H1 (cell line): ENCODE results near the gene LRP1. TPM values are rescaled to one million over a fixed set of nuclear protein-coding genes. Genes with fewer than 3 reads are reported as not detected.

Experiments used
- CTCF ChIP-seq, 3 experiments: IDR thresholded peaks; 1 replicate in 2 of 3; 2 replicates in 1 of 3; pipeline versions ENCODE4 v1.5.1 to v1.6.1; 2011; ENCODE audit warnings: low read length in 3 of 3, mild to moderate bottlenecking in 3 of 3, inconsistent platforms in 2 of 3, low read depth in 1 of 3, moderate library complexity in 1 of 3; ENCODE audit not compliant: insufficient read depth in 1 of 3; ENCODE audit errors: control extremely low read depth in 1 of 3
- E2F6 ChIP-seq: IDR thresholded peaks from 2 replicates; pipeline ENCODE4 v1.6.1; 2012; ENCODE audit warnings: inconsistent platforms
- GTF2F1 ChIP-seq: IDR thresholded peaks from 2 replicates; pipeline ENCODE4 v1.6.1; 2012; ENCODE audit warnings: low read depth, low read length, improper control_type of control experiment, borderline replicate concordance
- HDAC2 ChIP-seq, 2 experiments: fragments of 300-600 bp in 1 of 2; sonication (generic) in 1 of 2; IDR thresholded peaks; 2 replicates each; pipeline ENCODE4 v1.6.1; 2011 to 2012; ENCODE audit warnings: low read depth in 2 of 2, low read length in 2 of 2, mild to moderate bottlenecking in 2 of 2, moderate library complexity in 2 of 2, borderline replicate concordance in 1 of 2, inconsistent platforms in 1 of 2
- NANOG ChIP-seq: IDR thresholded peaks from 2 replicates; pipeline ENCODE4 v1.6.1; 2011; ENCODE audit warnings: low read length, low read depth, mild to moderate bottlenecking, inconsistent platforms; ENCODE audit not compliant: insufficient read depth, poor library complexity, severe bottlenecking
- POLR2AphosphoS5 ChIP-seq: IDR thresholded peaks from 2 replicates; pipeline ENCODE4 v1.6.1; 2011; ENCODE audit warnings: low read depth, low read length
- SIN3A ChIP-seq, 2 experiments: IDR thresholded peaks in 1 of 2; conservative IDR thresholded peaks in 1 of 2; 2 replicates each; pipeline ENCODE4 v1.6.1; 2011 to 2012; ENCODE audit warnings: low read length in 2 of 2, improper control_type of control experiment in 1 of 2, low read depth in 1 of 2, mild to moderate bottlenecking in 1 of 2
- polyA plus RNA-seq, 7 experiments: library from polyadenylated mRNA; depleted of rRNA in 3 of 7; stranded (reverse) in 5 of 7; unstranded in 2 of 7; fragments of >200 nt in 5 of 7; fragments of 200-250 nt in 2 of 7; gene quantifications; 1 replicate in 5 of 7; 2 replicates in 1 of 7; 4 replicates in 1 of 7; pipeline versions ENCODE4 v1.2.1 to v1.2.3, GENCODE V29; 2011 to 2013; ENCODE audit warnings: missing spikeins in 2 of 7, mixed read lengths in 2 of 7
- total RNA-seq: library from RNA; stranded (reverse); fragmentation: NEBNext Ultra II Directional; extraction: Animal tissue kit (Norgen Biotek cat#: 25700); gene quantifications from 2 replicates; pipeline ENCODE4 v1.2.1, GENCODE V29; 2021

Gene LRP1
- total and polyA plus RNA-seq, 2 of the 8 experiments (the other 6 are each of a cell fraction or from before 2014, with no cell fraction given) = 35.3 to 92.5 TPM

- TF ChIP-seq POLR2AphosphoS5 = 0 out of 2 replicates have a peak, but pooled peaks have one; percentile 48
- no peak for TF ChIP-seq E2F6
- no peak for TF ChIP-seq GTF2F1
- TF ChIP-seq CTCF (IDR thresholded peaks at IDR 0.05; ENCODE audit: control extremely low read depth in 1 of 3, insufficient read depth in 1 of 3, low read depth in 1 of 3, low read length in 3 of 3) = no peak
- no peak for TF ChIP-seq HDAC2 (IDR thresholded peaks at IDR 0.05; ENCODE audit: borderline replicate concordance in 1 of 2, low read depth in 2 of 2, low read length in 2 of 2)
- TF ChIP-seq NANOG = no peak
- peak in 1 of 2 experiments; percentile 32; a peak in 1 of 4 replicates for TF ChIP-seq SIN3A (conservative IDR thresholded peaks at IDR 0.05 in 1 of 2, IDR thresholded peaks at IDR 0.05 in 1 of 2; ENCODE audit: low read depth in 1 of 2, low read length in 2 of 2)
Measured at GRCh38 chr12:57087691-57088353, 40.5 kb upstream of the LRP1 start (continued).
